K562 (cell line): ENCODE results near the gene COG4. TPM values are rescaled to one million over a fixed set of nuclear protein-coding genes. Genes with fewer than 3 reads are reported as not detected.

ENCODE experiments used
- BMI1 ChIP-seq: fragments of 150-350 bp; IDR thresholded peaks from 2 replicates; pipeline ENCODE4 v1.6.1; 2014; ENCODE audit warnings: low read length
- ETS2 ChIP-seq: IDR thresholded peaks from 2 replicates; pipeline ENCODE4 v1.6.1; 2016; ENCODE audit warnings: borderline replicate concordance, missing genetic modification characterization, mild to moderate bottlenecking, moderate library complexity, missing compliant biosample characterization; ENCODE audit not compliant: poor library complexity, severe bottlenecking
- FOXA1 ChIP-seq: fragments of 450-650 bp; IDR thresholded peaks from 2 replicates; pipeline ENCODE4 v1.6.1; 2016; ENCODE audit warnings: mild to moderate bottlenecking, borderline replicate concordance
- LARP7 ChIP-seq: fragments of 450-650 bp; IDR thresholded peaks from 2 replicates; pipeline ENCODE4 v1.6.1; 2016
- LCOR ChIP-seq: sonication (generic); formaldehyde crosslinking; IDR thresholded peaks from 2 replicates; pipeline ENCODE4 v1.8.0; 2022; ENCODE audit warnings: mild to moderate bottlenecking, missing genetic modification reagents
- POLR2H ChIP-seq: IDR thresholded peaks from 2 replicates; pipeline ENCODE4 v1.6.1; 2016; ENCODE audit warnings: missing genetic modification characterization, low read depth, mild to moderate bottlenecking, control low read depth, missing compliant biosample characterization, moderate library complexity
- TAF15 ChIP-seq: fragments of 200-400 bp; formaldehyde crosslinking; IDR thresholded peaks from 2 replicates; pipeline ENCODE4 v1.6.1; 2017; ENCODE audit warnings: mild to moderate bottlenecking, low read depth, low read length, moderate library complexity
- ZEB2 ChIP-seq: fragments of 450-650 bp; IDR thresholded peaks from 2 replicates; pipeline ENCODE4 v1.6.1; 2016
- ZNF274 ChIP-seq: IDR thresholded peaks from 2 replicates; pipeline ENCODE4 v1.6.1; 2011; ENCODE audit warnings: low read depth, mild to moderate bottlenecking, low read length, moderate library complexity, borderline replicate concordance
- polyA plus RNA-seq, 8 experiments: library from polyadenylated mRNA; depleted of rRNA in 4 of 8; stranded (reverse) in 5 of 8; unstranded in 3 of 8; fragments of >200 nt; fragmentation: Nextera tagmentation in 2 of 8; fragmentation: Illumina TruSeq in 1 of 8; extraction: Ambion mirVana in 2 of 8; extraction: Trizol in 1 of 8; gene quantifications; 2 replicates each; pipeline versions ENCODE4 v1.2.1 to v1.2.3, GENCODE V29; 2011 to 2014; ENCODE audit warnings: inconsistent platforms in 1 of 8, missing spikeins in 1 of 8
- total RNA-seq, 7 experiments: library from RNA; depleted of rRNA in 6 of 7; stranded (reverse); fragments of >200 nt in 6 of 7; fragmentation: Illumina TruSeq in 2 of 7; extraction: Trizol in 2 of 7; gene quantifications; 2 replicates each; pipeline versions ENCODE4 v1.2.1 to v1.2.3, GENCODE V29; 2011 to 2021; ENCODE audit warnings: low replicate concordance in 1 of 7
- TF ChIP-seq, protein P1 (sequence below): fragments of 450-650 bp; formaldehyde crosslinking; conservative IDR thresholded peaks from 2 replicates; pipeline ENCODE4 v1.4.0; 2022; ENCODE audit warnings: mild to moderate bottlenecking, missing genetic modification characterization
- TF ChIP-seq, protein P2 (sequence below), 2 experiments: fragments of 450-650 bp; formaldehyde crosslinking in 1 of 2; IDR thresholded peaks; 2 replicates each; pipeline versions ENCODE4 v1.4.0 to v1.6.1; 2014 to 2020; ENCODE audit warnings: mild to moderate bottlenecking in 2 of 2, borderline replicate concordance in 1 of 2, low read depth in 1 of 2

COG4 gene
- total and polyA plus RNA-seq, 9 of the 15 experiments (the other 6 are each of a cell fraction or from before 2014, with no cell fraction given): 13.7 to 73.9 (median 44.2) TPM

DNA sequence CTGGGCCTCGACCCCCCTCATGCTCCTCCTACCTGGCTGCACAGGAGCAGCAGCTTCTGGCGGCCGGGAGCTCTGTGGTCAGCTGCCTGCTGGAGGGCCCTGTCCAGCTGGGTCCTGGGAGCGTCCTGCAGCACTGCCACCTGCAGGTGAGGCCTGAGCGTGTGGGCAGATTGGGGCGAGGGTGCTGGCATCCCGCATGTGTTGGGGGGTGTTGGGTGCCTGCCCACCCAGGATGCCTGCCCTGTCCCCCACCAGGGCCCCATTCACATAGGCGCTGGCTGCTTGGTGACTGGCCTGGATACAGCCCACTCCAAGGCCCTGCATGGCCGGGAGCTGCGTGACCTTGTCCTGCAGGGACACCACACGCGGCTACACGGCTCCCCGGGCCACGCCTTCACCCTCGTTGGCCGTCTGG is 52.4 kb downstream of the COG4 start (continued):
- no peak for TF ChIP-seq BMI1
- no peak for TF ChIP-seq ZEB2
- no peak for TF ChIP-seq ETS2 (tag)
- TF ChIP-seq LARP7: no peak
- TF ChIP-seq POLR2H (tag): no peak
- TF ChIP-seq, protein P1, sequence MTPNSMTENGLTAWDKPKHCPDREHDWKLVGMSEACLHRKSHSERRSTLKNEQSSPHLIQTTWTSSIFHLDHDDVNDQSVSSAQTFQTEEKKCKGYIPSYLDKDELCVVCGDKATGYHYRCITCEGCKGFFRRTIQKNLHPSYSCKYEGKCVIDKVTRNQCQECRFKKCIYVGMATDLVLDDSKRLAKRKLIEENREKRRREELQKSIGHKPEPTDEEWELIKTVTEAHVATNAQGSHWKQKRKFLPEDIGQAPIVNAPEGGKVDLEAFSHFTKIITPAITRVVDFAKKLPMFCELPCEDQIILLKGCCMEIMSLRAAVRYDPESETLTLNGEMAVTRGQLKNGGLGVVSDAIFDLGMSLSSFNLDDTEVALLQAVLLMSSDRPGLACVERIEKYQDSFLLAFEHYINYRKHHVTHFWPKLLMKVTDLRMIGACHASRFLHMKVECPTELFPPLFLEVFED: no peak
- TF ChIP-seq ZNF274: no peak
- no peak for TF ChIP-seq TAF15
- TF ChIP-seq LCOR: no peak
- no peak for TF ChIP-seq FOXA1
- TF ChIP-seq, protein P2, sequence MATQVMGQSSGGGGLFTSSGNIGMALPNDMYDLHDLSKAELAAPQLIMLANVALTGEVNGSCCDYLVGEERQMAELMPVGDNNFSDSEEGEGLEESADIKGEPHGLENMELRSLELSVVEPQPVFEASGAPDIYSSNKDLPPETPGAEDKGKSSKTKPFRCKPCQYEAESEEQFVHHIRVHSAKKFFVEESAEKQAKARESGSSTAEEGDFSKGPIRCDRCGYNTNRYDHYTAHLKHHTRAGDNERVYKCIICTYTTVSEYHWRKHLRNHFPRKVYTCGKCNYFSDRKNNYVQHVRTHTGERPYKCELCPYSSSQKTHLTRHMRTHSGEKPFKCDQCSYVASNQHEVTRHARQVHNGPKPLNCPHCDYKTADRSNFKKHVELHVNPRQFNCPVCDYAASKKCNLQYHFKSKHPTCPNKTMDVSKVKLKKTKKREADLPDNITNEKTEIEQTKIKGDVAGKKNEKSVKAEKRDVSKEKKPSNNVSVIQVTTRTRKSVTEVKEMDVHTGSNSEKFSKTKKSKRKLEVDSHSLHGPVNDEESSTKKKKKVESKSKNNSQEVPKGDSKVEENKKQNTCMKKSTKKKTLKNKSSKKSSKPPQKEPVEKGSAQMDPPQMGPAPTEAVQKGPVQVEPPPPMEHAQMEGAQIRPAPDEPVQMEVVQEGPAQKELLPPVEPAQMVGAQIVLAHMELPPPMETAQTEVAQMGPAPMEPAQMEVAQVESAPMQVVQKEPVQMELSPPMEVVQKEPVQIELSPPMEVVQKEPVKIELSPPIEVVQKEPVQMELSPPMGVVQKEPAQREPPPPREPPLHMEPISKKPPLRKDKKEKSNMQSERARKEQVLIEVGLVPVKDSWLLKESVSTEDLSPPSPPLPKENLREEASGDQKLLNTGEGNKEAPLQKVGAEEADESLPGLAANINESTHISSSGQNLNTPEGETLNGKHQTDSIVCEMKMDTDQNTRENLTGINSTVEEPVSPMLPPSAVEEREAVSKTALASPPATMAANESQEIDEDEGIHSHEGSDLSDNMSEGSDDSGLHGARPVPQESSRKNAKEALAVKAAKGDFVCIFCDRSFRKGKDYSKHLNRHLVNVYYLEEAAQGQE (IDR thresholded peaks at IDR 0.05; ENCODE audit: borderline replicate concordance): peak; percentile 67
- TF ChIP-seq, protein P2 (CRISPR knock-in tag; IDR thresholded peaks at IDR 0.05; ENCODE audit: low read depth): no peak
